Motor neuron (in vitro differentiated cells): ENCODE results near the gene AK9. TPM values are rescaled to one million over a fixed set of nuclear protein-coding genes. Genes with fewer than 3 reads are reported as not detected.
"Not testable (repeated sequence)": the region's sequence is repeated elsewhere in the genome, so short reads cannot be mapped to it uniquely, and the experiment has no call there.

Experiments used
- ATAC-seq, 8 experiments: fragments of 200-7000 bp; cut with Tn5 transposase; replicated peaks in 6 of 8; 2 replicates each; pipeline ENCODE4 v1.8.0; 2021; ENCODE audit warnings: mild to moderate bottlenecking in 8 of 8, moderate library complexity in 8 of 8
- H3K27ac ChIP-seq, 2 donors: fragments of 250-450 bp; sonication (Bioruptor Pico); 2 replicates each; pipeline ENCODE4 v1.9.0; 2021; ENCODE audit warnings: antibody characterized with exemption in 2 of 2, mild to moderate bottlenecking in 2 of 2, moderate library complexity in 1 of 2
- H3K4me1 ChIP-seq, 2 donors: fragments of 250-450 bp; sonication (Bioruptor Pico); replicated peaks in 1 of 2; 2 replicates each; pipeline ENCODE4 v1.6.1; 2021; ENCODE audit warnings: antibody characterized with exemption in 2 of 2, mild to moderate bottlenecking in 2 of 2, moderate library complexity in 1 of 2
- H3K4me3 ChIP-seq, 5 donors: fragments of 250-450 bp; sonication (Bioruptor Pico); 2 replicates each; pipeline ENCODE4 v1.9.0; 2021; ENCODE audit warnings: antibody characterized with exemption in 5 of 5, mild to moderate bottlenecking in 5 of 5, moderate library complexity in 4 of 5
- WGBS, 10 experiments: fragments of 450-650 bp; shearing (Covaris generic); methylation state at CpG; one replicate each; pipeline ENCODE4 v1.0.0; 2022; 5-methylcytosine and 5-hydroxymethylcytosine counted together
- in situ Hi-C, 9 experiments: fragments of 400-800 bp; cut with MboI; loops; one replicate each; pipeline ENCODE4 v1.15.0; 2021; ENCODE audit warnings: low sequenced_read_pairs in 9 of 9, low pct_unique_long_range_greater_than_20kb in 2 of 9; ENCODE audit not compliant: unreplicated experiment in 9 of 9
- total RNA-seq, 8 experiments: library from RNA; unstranded; fragments of 300-600 nt; gene quantifications; 2 replicates each; pipeline versions ENCODE4 v1.2.3 to v1.2.4, GENCODE V29; 2022

AK9 gene
- 10 to 100 TPM in 5 of 8 experiments, 1 to 10 TPM in 3; 7.0 to 18.1 (median 13.3) TPM for total RNA-seq

- H3K4me1 ChIP-seq, result peaks cover 0 to 7% of the 10 kb centered on the region in 2 donors
- in situ Hi-C loops, result loop anchor here in 2 of 9 experiments (10.0 to 25.0 kb wide), 3 partner anchors 96 to 179 kb away; no protein-coding TSS in a partner anchor
- H3K4me3 ChIP-seq, result peak within 1 kb of the TSS; percentile 77 to 99 (median 91)
- peak within 1 kb of the TSS; percentile 54 to 69 for H3K27ac ChIP-seq
- ATAC-seq, result peak; percentile 92 to 98 (median 97)
- WGBS, 10 experiments, result 0 to 3% (median 0%) methylated on average over 1 to 26 of the region's 47 CpGs; no CpG with 5 or more reads in 3 of the 10 experiments
These were observed at the start of gene AK9, which contains the start of gene FIG4 for GRCh38 chr6:109690737-109691621. Gene AK9 (minus strand): TSS chr6:109691202. CDS start chr6:109675745, 15,457 bp downstream. Gene FIG4 (plus strand): TSS chr6:109691296. CDS start chr6:109691436, 140 bp downstream.

- Histone ChIP-seq H3K27ac (no peak overlapping the region), H3K4me1 (no peaks in the 10 kb centered on the region), H3K4me3 (no peak overlapping the region)
- WGBS, 10 experiments, result 73 to 100% (median 100%) methylated on average over 1 to 6 of the region's 7 CpGs; no CpG with 5 or more reads in 3 of the 10 experiments
- in situ Hi-C loops, result no loop called here
- no peak for ATAC-seq
These were observed 49.8 kb upstream of the AK9 start for GRCh38 chr6:109740787-109741186.

GRCh38 chr6:109739686-109740085 is 48.7 kb upstream of the AK9 start:
- in situ Hi-C loops, result no loop called here
- WGBS, 10 experiments, result 40 to 100% (median 92%) methylated on average over 1 to 3 of the region's 3 CpGs; no CpG with 5 or more reads in 1 of the 10 experiments
- Histone ChIP-seq H3K4me1 (no peaks in the 10 kb centered on the region), H3K4me3 (no peak overlapping the region), H3K27ac (no peak overlapping the region)
- no peak for ATAC-seq

GRCh38 chr6:109738667-109739066 is 47.7 kb upstream of the AK9 start:
- no peak for ATAC-seq
- Histone ChIP-seq H3K4me1 (no peaks in the 10 kb centered on the region), H3K27ac (no peak overlapping the region), H3K4me3 (no peak overlapping the region)
- in situ Hi-C loops, result no loop called here
- WGBS, 10 experiments, result 80 to 100% (median 100%) methylated on average over 1 to 2 of the region's 2 CpGs; no CpG with 5 or more reads in 5 of the 10 experiments

- 22 to 100% (median 91%) methylated on average over 1 of the region's 1 CpG; no CpG with 5 or more reads in 2 of the 10 experiments for WGBS, 10 experiments
- in situ Hi-C loops, result no loop called here
- Histone ChIP-seq H3K27ac (no peak overlapping the region), H3K4me3 (no peak overlapping the region), H3K4me1 (no peaks in the 10 kb centered on the region)
- no peak for ATAC-seq
These were observed 47.3 kb upstream of the AK9 start for GRCh38 chr6:109738255-109738654.

DNA sequence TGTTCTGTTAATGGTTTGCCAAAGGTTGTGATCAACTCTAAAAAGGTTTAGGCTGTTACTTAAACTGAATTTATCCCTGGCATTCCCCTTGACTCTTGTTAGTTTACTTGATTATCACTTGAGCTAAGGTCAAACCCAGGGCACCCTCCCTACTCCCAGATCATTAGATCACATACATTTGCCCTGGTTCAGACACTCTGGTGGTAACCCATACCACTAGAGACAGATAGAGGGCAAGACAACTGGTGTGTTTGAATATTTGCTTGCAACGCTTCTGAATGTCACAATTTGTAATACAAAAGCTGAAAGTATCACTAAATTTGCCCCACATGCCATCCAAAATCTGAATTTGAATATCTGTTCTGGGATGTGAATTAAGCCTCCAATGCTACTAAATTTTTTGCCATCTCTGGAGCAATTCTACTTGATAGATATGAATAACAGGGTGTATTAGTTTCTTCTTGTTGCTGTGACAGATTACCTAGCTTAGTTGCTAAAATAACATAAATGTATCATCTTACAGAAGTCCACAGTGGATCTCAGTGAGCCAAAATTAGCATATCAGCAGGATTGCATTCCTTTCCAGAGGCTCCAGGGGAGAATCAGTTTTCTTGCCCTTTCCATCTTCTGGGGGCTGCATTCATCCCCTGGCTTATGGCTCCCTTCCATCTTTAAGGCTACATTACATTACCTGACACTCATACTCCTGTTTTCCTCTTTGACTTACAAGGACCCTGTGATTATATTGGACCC is 45.4 kb upstream of the AK9 start:
- Histone ChIP-seq H3K4me3 (no peak overlapping the region), H3K4me1 (no peaks in the 10 kb centered on the region), H3K27ac (no peak overlapping the region)
- WGBS, 10 experiments, result 0 to 78% (median 55%) methylated on average over 1 of the region's 1 CpG; no CpG with 5 or more reads in 4 of the 10 experiments
- ATAC-seq, result peak in 3 of 8 experiments; percentile 46 to 76 (median 47)
- in situ Hi-C loops, result no loop called here

GRCh38 chr6:109725250-109725649 is 34.2 kb upstream of the AK9 start:
- not testable (repeated sequence) for H3K4me3 ChIP-seq

DNA sequence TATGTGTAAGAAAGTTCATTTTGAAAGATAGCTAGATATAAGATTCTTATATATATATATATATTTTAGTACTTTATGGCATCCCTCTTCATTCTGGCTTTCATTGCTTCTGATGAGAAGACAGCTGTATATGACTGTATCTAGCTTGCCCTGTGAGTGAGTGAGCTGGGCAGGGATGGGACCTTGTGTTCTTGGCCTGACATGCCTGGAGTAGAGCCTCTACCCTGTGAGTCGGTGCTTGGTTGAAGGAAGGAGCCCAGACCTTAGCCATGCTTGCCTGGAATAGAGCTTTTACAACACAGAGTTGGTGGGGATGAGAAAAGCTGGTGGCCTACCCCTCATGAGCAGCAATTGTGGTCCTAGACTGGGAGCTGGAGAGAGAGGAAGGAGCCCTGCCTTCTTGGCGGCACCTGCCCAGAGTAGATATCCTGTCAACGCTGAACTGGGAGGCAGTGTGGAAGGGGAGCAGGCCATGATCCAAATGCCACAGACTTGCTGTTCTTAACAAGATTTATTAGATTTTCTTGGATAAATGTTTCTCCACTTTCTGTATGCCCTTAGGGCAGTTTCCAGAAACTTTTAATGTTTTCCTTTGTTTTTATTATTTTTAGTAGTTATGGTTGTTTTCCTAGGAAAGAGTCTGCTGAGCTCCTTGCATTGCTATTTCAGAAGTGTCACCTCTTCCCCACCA is 31.7 kb upstream of the AK9 start:
- no peak for ATAC-seq
- in situ Hi-C loops, result loop anchor here (25.0 kb wide), 2 partner anchors 315 to 665 kb away; no protein-coding TSS in a partner anchor
- H3K4me3 ChIP-seq, result no peak overlapping the region
- 69 to 92% (median 80%) methylated on average over 1 to 3 of the region's 3 CpGs; no CpG with 5 or more reads in 7 of the 10 experiments for WGBS, 10 experiments
- H3K4me1 ChIP-seq, result no peaks in the 10 kb centered on the region
- H3K27ac ChIP-seq, result no peak overlapping the region

More at GRCh38 chr6:109725250-109725649, 34.2 kb upstream of the AK9 start:
- H3K27ac ChIP-seq, H3K4me1 ChIP-seq, ATAC-seq, in situ Hi-C loops: not testable (repeated sequence)
- WGBS, 10 experiments, result 58 to 100% (median 87%) methylated on average over 1 to 3 of the region's 3 CpGs; no CpG with 5 or more reads in 4 of the 10 experiments

- in situ Hi-C loops, result loop anchor here (25.0 kb wide), 2 partner anchors 315 to 665 kb away; no protein-coding TSS in a partner anchor
- no peak for ATAC-seq
- Histone ChIP-seq H3K27ac (no peak overlapping the region), H3K4me3 (no peak overlapping the region), H3K4me1 (no peaks in the 10 kb centered on the region)
- WGBS, 10 experiments, result 44 to 100% (median 89%) methylated on average over 2 to 3 of the region's 3 CpGs; no CpG with 5 or more reads in 1 of the 10 experiments
These were observed 31.0 kb upstream of the AK9 start for GRCh38 chr6:109722011-109722410.

DNA sequence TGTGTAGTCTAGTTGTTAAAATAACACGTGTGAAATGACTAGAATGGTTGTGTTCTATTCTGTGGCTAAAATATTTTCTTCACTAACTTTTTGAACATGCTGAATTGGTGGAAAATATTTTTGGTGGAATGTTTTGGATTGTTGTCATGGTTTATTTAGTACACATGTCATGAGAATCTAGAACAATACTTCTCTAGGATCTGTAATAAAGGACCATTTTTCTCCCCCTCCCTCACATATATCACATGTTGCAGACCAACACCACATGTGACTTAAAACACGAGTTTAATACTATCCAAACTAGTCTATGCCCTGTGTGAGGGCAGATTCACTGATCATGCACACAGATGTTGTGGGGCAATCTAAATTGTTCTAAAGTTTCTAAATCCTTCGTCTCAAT is 29.3 kb upstream of the AK9 start:
- no peak for ATAC-seq
- in situ Hi-C loops, result loop anchor here (25.0 kb wide), 2 partner anchors 317 to 667 kb away; no protein-coding TSS in a partner anchor
- Histone ChIP-seq H3K27ac (no peak overlapping the region), H3K4me3 (no peak overlapping the region), H3K4me1 (no peaks in the 10 kb centered on the region)
- WGBS, 10 experiments, result 0 to 100% (median 79%) methylated on average over 1 to 3 of the region's 3 CpGs; no CpG with 5 or more reads in 1 of the 10 experiments

GRCh38 chr6:109718991-109719390 is 28.0 kb upstream of the AK9 start:
- Histone ChIP-seq H3K4me1 (no peaks in the 10 kb centered on the region), H3K27ac (no peak overlapping the region), H3K4me3 (no peak overlapping the region)
- no peak for ATAC-seq
- WGBS, 10 experiments, result 80 to 100% (median 96%) methylated on average over 1 to 4 of the region's 5 CpGs
- in situ Hi-C loops, result loop anchor here (25.0 kb wide), 2 partner anchors 318 to 668 kb away; no protein-coding TSS in a partner anchor

DNA sequence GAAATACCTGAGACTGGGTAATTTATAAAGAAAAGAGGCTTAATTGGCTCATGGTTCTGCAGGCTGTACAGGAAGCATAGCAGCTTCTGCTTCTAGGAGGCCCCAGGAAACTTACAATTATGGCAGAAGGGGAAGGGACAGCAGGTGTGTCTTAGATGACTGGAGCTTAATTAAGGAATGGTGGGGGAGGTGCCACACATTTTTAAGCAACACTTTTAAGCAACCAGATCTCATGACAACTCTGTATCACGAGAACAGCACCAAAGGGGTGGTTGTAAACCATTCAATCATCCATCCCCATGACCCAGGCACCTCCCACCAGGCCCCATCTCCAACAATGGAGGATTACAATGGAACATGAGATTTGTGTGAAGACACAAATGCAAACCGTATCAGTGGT is 27.0 kb upstream of the AK9 start:
- Histone ChIP-seq H3K27ac (no peak overlapping the region), H3K4me1 (no peaks in the 10 kb centered on the region), H3K4me3 (no peak overlapping the region)
- in situ Hi-C loops, result loop anchor here (25.0 kb wide), 2 partner anchors 319 to 669 kb away; no protein-coding TSS in a partner anchor
- WGBS, 10 experiments, result 38 to 100% (median 80%) methylated on average over 1 to 2 of the region's 2 CpGs; no CpG with 5 or more reads in 3 of the 10 experiments
- no peak for ATAC-seq
